Ecto neural progenitor cell (in vitro differentiated cells): ENCODE data around the gene CCDC116.
"Not testable (repeated sequence)": the region's sequence is repeated elsewhere in the genome, so short reads cannot be mapped to it uniquely, and the experiment has no call there.

Source experiments
- DNase-seq: peaks from one replicate; pipeline ENCODE4 v3.0.0-alpha.2; 2018; ENCODE audit warnings: low spot score

CCDC116 gene

DNA sequence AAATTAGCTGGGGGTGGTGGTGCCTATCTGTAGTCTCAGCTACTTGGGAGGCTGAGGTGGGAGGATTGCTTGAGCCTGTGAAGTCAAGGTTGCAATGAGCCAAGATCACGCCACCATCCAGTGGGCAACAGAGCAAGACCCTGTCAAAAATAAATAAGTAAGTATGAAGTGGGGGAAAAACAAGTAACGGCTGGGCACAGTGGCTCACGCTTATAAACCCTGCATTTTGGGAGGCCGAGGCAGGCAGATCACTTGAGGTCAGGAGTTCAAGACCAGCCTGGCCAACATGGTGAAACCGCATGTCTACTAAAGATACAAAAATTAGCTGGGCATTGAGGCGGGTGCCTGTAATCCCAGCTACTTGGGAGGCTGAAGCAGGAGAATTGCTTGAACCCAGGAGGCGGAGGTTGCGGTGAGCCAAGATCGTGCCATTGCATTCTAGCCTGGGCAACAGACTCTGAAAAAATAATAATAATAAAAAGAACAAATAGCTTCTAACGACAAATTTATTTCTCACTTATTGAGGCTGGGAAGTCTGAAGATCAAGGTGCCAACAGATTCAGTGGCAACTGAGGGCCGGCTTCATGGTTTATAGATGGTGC lies 22.9 kb upstream of the CCDC116 start:
- DNase-seq, result not testable (repeated sequence)

- DNase-seq, result no peak
Measured at GRCh38 chr22:21611210-21611977, 21.2 kb upstream of the CCDC116 start.

- no peak for DNase-seq
Measured at GRCh38 chr22:21612858-21613257, 19.7 kb upstream of the CCDC116 start.

DNA sequence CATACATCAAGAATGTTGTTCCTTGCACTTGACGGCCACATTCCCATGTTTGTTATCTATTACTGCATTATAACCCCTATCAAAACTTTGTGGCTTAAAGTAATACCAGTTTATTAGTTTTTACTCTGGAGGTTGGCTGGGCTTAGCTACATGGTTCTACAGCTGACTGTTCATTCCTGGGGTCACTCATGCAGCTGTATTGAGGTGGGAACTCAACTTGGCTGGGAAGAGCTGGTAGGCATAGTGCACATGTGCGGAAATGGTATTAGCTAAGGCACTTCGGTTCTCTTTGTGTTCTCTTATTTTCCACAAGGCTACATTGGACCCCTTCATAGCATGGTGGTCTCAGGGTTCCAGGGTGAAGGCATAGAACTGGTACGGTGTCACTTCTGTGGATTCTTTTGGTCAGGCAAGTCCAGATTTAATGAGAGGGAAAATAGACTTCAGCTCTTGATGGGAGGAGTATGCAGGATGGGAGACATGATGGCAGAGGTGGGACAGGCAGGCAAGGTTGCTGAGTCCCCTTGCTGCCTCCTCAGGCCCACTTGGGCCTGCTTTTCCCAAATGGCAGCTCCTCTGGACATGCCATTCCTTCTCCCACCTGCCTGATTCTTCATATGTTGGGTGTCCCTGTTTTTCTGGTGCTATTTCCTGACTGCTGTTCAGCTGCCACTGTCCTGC lies 18.9 kb upstream of the CCDC116 start:
- DNase-seq, result no peak

DNA sequence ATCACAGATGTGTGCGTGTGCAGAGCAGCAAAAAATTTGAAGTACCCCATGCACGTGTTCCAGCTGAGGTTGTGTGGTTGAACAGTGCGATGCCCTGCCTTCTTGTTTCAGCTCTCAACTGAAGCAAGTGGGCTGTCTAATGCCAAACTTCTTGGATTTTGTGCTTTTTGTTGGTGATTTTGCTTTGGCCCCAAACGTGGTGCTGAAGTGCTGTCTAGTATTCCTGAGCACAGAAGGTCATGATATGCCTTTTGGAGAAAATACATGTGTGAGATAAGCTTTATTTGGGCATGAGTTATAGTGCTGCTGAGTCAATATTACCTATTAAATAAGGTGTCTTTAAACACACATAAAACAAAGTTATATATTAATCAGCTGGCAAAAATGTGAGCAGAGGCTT lies 16.8 kb upstream of the CCDC116 start:
- no peak for DNase-seq

DNA sequence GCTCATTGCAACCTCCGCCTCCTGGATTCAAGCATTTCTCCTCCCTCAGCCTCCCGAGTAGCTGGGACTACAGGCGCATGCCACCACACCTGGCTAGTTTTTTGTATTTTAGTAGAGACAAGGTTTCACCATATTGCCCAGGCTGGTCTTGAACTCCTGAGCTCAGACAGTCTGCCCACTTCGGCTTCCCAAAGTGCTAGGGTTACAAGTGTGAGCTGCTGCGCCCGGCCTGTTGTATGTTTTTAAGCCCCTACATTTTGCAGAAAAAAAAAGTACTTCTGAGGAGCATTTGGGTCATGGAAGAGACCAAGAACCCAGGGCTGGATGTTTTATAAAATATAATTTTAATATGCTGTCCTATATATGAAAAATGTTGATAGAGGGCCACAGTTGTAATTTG lies 15.2 kb upstream of the CCDC116 start:
- DNase-seq, result not testable (repeated sequence)

DNA sequence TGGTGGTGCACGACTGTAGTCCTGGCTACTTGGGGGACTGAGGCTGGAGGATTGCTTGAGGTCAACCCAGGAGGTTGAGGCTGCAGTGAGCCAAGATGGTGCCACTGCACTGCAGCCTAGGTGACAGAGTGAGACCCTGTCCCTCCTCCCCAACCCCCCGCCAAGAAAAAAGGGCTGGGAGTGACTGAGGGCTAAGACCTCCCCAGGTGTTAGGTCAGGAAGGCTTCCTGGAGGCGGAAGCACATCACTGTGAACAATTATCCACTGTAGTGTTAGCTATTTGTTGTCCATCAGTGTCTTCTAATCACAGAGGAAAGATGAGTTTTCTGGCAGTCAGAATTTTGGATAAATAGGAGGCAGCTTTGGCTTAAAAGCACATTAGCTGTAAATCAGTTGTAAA lies 11.5 kb upstream of the CCDC116 start:
- DNase-seq, result no peak

DNA sequence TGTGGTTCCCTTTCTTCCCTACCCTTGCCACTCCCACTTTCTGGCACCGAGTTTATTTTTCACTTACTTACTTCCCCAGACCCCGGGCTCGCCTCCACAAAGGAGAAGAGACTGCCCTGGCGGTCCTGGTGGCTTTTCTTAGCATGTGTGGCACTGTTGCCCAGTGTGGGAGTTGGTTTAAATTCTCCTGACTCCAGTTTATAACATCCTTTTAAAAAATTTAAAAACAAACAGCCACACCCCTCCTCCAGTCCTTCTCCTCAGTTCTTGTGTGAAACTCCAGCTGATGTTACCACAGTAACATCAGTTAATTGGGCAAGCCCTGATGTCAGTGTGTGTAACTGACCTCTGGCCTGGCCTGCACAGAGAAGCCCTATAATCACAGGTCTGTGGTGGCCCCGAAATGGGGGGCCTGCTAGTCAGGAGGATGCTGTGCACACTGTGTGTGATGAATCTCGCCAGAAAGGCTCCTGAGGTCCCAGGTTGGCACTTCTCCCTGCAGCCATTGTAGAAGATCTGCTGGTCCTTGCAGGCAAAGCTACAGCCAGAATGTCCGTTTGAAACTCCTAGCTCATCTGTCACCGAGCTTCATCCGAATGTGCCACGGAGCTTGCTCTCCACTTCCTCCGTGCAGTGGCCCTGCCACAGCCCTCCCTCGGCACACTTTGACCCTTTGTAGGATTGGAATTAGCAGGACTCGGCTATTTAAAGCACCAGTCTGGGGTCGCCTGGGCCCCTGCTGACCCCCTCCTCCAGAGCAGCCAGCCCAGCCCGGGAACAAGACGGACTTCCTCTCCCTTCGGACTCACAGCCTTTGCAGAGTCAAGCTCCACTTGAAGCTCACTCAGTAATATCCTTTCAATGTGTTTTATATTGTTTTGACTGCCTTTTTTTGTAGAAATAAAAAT lies 10.3 kb upstream of the CCDC116 start:
- DNase-seq, result no peak

- no peak for DNase-seq
Measured at GRCh38 chr22:21622919-21623647, 9.5 kb upstream of the CCDC116 start.

DNA sequence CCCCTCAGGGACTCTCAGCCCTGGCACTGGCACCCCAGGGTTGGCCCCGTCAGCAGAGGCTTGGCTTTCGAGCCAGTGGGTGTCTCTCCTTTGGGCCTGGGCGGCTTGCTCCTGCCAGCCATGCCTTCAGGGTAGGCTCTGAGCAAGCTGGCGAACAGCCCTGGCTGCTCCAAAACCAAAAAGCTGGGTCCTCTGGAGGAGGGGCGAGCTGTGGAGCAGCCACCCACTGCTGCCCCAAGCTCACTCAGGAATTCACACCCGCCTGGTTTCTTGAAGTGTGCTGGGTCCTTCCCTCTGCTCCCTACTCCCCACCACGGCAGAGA lies 9.0 kb upstream of the CCDC116 start:
- DNase-seq, result no peak

- DNase-seq, result peak; percentile 67
Measured at GRCh38 chr22:21624120-21624879, 8.3 kb upstream of the CCDC116 start.

DNA sequence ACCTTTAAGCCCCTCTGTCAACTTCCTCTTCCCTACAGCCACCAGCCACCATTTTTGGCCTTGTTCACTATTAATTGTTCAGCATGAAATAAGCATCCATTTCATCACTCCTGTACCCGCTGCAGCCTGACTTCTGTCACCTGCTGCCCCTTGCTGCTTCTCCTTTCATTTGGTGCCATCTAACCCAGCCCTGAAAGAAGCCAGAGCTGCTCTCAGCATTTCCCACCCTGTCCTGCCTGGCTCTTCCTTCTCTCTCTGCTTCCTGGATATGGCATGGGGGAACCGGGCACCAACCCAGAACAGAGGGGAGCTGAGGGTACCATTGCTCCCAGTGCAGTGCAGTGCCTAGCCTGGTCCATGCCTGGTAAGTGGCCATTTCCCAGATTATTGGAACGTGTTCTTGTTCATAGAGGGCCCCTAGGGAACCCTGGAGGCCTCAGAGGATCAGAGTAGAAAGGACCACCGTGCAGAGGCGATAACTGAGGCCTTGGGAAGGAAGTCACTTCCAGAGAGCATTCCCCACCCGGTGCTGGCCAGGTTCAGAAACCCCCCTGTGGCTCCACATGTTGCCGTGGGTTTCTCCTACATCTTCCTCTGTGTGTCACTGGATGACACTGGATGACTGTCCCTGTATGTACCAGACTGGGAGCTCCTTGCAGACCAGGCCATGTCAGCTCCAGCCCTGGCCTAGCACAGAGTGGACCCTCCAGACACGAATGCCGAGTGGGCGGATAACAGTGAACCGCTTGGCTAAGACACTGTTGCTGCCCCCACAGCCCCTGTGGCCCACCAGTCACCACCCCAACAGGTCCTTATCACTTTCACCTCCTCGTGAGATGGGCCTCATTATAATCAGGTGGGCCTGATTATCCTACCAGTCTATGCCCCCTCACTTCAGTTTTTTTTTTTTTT lies 7.4 kb upstream of the CCDC116 start:
- DNase-seq, result no peak

DNA sequence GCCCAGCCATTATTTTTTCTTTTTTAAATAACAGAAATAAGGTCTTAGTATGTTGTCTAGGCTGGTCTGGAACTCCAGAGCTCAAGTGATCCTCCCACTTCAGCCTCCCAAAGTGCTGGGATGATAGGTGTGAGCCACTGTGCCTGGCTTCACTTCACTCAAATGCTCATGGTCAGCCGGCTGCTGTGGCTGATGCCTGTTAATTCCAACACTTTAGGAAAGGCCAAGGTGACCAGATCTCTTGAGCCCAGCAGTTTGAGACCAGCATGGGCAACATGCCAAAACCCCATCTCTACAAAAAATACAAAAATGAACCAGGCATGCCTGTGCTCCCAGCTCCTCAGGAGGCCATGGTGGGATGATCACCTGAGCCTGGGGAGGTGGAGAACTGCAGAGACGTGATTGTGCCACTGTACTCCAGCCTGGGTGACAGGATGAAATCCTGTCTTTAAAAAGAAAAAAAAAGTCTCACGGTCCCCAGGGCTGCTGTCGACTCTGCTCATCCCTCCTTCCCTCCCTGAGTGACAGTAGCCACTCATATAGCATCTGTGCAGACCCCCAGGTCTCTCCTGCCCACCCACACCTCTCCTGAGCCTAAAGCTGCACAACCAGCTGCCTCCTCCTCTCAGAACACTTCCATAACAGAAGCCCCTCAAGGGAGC lies 6.4 kb upstream of the CCDC116 start:
- no peak for DNase-seq

DNA sequence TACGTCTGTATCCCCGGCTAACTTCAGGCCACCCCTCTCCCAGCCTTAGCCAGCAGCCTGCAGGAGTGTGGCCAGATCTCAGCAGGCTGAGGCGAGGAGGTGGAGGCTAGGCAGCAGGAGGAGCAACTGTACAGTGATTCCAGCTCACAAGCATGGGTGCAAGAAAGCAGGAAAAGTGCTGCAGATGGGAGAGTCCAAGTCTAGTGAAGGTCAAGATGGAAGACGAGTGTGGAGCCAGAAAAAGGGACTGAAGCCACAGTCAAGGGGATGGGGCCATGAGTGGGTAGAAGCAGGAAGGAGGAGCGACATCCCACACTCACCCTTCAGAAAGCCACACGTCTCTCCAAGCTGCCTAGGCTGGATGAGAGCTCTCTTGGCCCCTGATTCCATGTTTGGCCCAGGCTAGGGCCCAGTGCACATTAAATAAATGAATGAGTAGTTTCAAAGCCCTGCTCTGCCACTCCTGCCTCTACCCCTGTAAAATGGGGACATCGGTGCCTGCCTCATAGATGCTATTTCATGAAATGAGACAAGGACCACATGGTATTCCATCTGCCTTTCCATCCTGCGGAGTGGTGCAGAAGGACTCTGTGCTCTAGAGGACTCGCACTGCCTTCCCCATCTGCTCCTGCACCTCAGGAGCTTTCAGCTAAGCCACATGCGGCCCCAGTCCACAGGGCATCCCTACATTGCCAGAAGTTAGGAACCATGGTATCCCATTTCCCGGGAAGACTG lies 5.7 kb upstream of the CCDC116 start:
- no peak for DNase-seq

DNA sequence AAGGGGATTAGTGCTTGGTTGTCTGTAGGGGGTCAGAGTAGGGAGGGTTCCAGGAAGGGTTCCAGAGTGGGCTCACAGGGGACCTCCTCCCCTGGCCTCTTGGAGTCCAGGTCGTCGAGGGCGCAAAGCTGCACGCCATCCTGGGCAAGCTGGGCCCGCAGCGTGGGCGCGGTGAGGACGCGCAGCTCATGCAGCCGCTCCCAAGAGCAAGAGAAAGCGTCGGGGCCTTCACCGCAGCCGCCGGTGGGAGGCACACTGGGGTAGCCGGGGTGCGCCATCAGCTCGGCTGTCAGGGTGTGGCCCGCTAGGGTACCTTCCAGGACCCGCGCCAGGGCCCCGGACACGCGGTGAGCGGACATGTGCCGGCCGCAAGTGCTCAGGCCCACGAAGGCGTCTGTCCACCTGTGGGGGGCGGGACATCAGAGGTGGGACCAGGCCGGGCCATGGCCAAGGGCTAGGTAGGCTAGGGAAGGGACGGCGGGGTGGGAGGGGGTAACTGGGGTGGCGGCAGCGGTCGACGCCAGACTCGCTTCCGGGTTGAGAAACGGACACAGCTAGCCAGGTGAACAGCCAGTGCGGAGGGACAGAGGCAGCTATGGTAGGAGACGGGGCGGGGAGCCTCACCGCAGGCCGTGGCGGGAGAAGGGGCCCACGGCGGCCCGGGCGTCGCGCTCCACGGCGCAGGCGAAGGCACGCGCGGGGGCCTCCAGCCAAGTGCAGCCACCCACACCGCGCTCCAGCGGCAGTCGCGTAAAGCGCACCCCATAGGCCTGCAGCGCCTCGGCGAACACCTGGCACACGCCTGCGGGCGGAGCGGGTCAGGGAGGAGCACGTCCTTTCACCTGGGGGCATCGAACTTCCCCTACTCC lies 3.9 kb upstream of the CCDC116 start:
- no peak for DNase-seq

GRCh38 chr22:21629255-21630149 lies 3.1 kb upstream of the CCDC116 start, which contains the start of gene YDJC:
YDJC (minus strand) TSS chr22:21630022; CDS start chr22:21630014, 8 bp downstream.
- DNase-seq, result peak; percentile 96
